Keratinocyte (primary cell): ENCODE measurements around the gene MSI1. TPM values are rescaled to one million over a fixed set of nuclear protein-coding genes. Genes with fewer than 3 reads are reported as not detected.
"Not testable (repeated sequence)": the region's sequence is repeated elsewhere in the genome, so short reads cannot be mapped to it uniquely, and the experiment has no call there.

ENCODE experiments used
- DNase-seq: peaks from one replicate; pipeline ENCODE4 v3.0.0-alpha.2; 2011; ENCODE audit warnings: low read depth, missing footprints, low spot score
- FAIRE-seq: peaks from 2 replicates; lab custom pipeline; 2011; peaks lifted over from hg19 to GRCh38; lab: Jason Lieb, UNC
- H2AFZ ChIP-seq: 2 replicates; pipeline ENCODE4 v1.6.0; 2012; ENCODE audit warnings: low read length, control low read depth, inconsistent platforms; ENCODE audit not compliant: control insufficient read depth
- H3K27ac ChIP-seq: 2 replicates; pipeline ENCODE4 v1.5.1; 2011; ENCODE audit warnings: low read length; ENCODE audit not compliant: control insufficient read depth, insufficient read depth
- H3K27me3 ChIP-seq: 3 replicates; pipeline ENCODE4 v1.6.0; 2011; ENCODE audit warnings: low read length; ENCODE audit not compliant: control insufficient read depth, insufficient read depth; ENCODE audit errors: extremely low read depth
- H3K36me3 ChIP-seq, 2 experiments: 2 replicates in 1 of 2; 3 replicates in 1 of 2; pipeline ENCODE4 v1.5.1; 2011; ENCODE audit warnings: low read length in 2 of 2, mild to moderate bottlenecking in 1 of 2; ENCODE audit not compliant: control insufficient read depth in 2 of 2, insufficient read depth in 2 of 2; ENCODE audit errors: extremely low read depth in 1 of 2
- H3K4me1 ChIP-seq: 3 replicates; pipeline ENCODE4 v1.5.1; 2011; ENCODE audit warnings: low read length; ENCODE audit not compliant: control insufficient read depth, insufficient read depth; ENCODE audit errors: extremely low read depth
- H3K4me2 ChIP-seq: 3 replicates; pipeline ENCODE4 v1.6.0; 2011; ENCODE audit warnings: low read depth, low read length; ENCODE audit not compliant: control insufficient read depth, insufficient read depth; ENCODE audit errors: extremely low read depth
- H3K4me3 ChIP-seq, 3 experiments: fragments of 200-600 bp in 1 of 3; sonication (generic) in 1 of 3; 2 replicates in 2 of 3; 3 replicates in 1 of 3; pipeline ENCODE4 v1.5.1; 2011 to 2016; ENCODE audit warnings: low read length in 3 of 3, mild to moderate bottlenecking in 3 of 3, control low read depth in 2 of 3, inconsistent platforms in 1 of 3, low read depth in 1 of 3, mixed read lengths in 1 of 3, mixed run types in 1 of 3, moderate library complexity in 1 of 3; ENCODE audit not compliant: control insufficient read depth in 2 of 3, insufficient read depth in 2 of 3; ENCODE audit errors: extremely low read depth in 1 of 3
- H3K79me2 ChIP-seq: 2 replicates; pipeline ENCODE4 v1.6.0; 2012; ENCODE audit warnings: low read length; ENCODE audit not compliant: control insufficient read depth, insufficient read depth
- H3K9ac ChIP-seq: 3 replicates; pipeline ENCODE4 v1.6.0; 2011; ENCODE audit warnings: low read length; ENCODE audit not compliant: control insufficient read depth, insufficient read depth; ENCODE audit errors: extremely low read depth
- H3K9me1 ChIP-seq: 3 replicates; pipeline ENCODE4 v1.6.0; 2011; ENCODE audit warnings: low read length; ENCODE audit not compliant: control insufficient read depth, insufficient read depth; ENCODE audit errors: extremely low read depth
- H3K9me3 ChIP-seq: 2 replicates; pipeline ENCODE4 v1.5.1; 2012; ENCODE audit warnings: low read depth, low read length; ENCODE audit not compliant: control insufficient read depth
- H4K20me1 ChIP-seq: 3 replicates; pipeline ENCODE4 v1.6.0; 2011; ENCODE audit warnings: low read length; ENCODE audit not compliant: control insufficient read depth, insufficient read depth; ENCODE audit errors: extremely low read depth
- CTCF ChIP-seq, 3 experiments: IDR thresholded peaks in 1 of 3; conservative IDR thresholded peaks in 1 of 3; optimal IDR thresholded peaks in 1 of 3; 2 replicates in 2 of 3; 3 replicates in 1 of 3; pipeline versions ENCODE3 to v1.5.1; 2011; ENCODE audit warnings: low read length in 3 of 3, mild to moderate bottlenecking in 3 of 3, moderate library complexity in 2 of 3, control low read depth in 1 of 3, inconsistent platforms in 1 of 3; ENCODE audit not compliant: insufficient read depth in 2 of 3; ENCODE audit errors: extremely low read depth in 1 of 3
- EZH2 ChIP-seq: IDR thresholded peaks from one replicate; pipeline ENCODE4 v1.6.1; 2012; ENCODE audit warnings: inconsistent platforms, mild to moderate bottlenecking, low read length, moderate library complexity
- dilution Hi-C: fragments of 300-500 bp; cut with MboI; formaldehyde crosslinking; loops from one replicate; pipeline ENCODE4 v1.7.0; 2020; ENCODE audit warnings: low sequenced_read_pairs; ENCODE audit not compliant: extremely low pct_ligation_motif_present
- polyA plus RNA-seq, 5 experiments: library from polyadenylated mRNA; depleted of rRNA in 3 of 5; stranded (reverse) in 3 of 5; stranded (forward) in 1 of 5; unstranded in 1 of 5; fragments of >200 nt; gene quantifications; 1 replicate in 1 of 5; 2 replicates in 3 of 5; 3 replicates in 1 of 5; pipeline versions ENCODE4 v1.2.1 to v1.2.3, GENCODE V29; 2011 to 2012; ENCODE audit warnings: missing spikeins in 2 of 5, low read depth in 1 of 5, low replicate concordance in 1 of 5

The MSI1 gene
- polyA plus RNA-seq, 1 donor (not counting 4 experiments of a cell fraction or from before 2014, with no cell fraction given), result not detected

GRCh38 chr12:120335447-120335846, 33.5 kb downstream of the MSI1 start:
- dilution Hi-C loops, H3K79me2 ChIP-seq, H3K36me3 ChIP-seq, H4K20me1 ChIP-seq, H3K9me1 ChIP-seq, H2AFZ ChIP-seq, H3K27ac ChIP-seq, DNase-seq, H3K4me3 ChIP-seq, H3K4me1 ChIP-seq, H3K9me3 ChIP-seq, H3K27me3 ChIP-seq, H3K9ac ChIP-seq, H3K4me2 ChIP-seq: not testable (repeated sequence)
- peak; percentile 26 for FAIRE-seq
- TF ChIP-seq CTCF (optimal IDR thresholded peaks at IDR 0.05 in 1 of 3, IDR thresholded peaks at IDR 0.05 in 1 of 3, conservative IDR thresholded peaks at IDR 0.05 in 1 of 3; ENCODE audit: extremely low read depth in 1 of 3, insufficient read depth in 2 of 3, low read length in 3 of 3), result peak; percentile 41 to 73 (median 47)

GRCh38 chr12:120332523-120332922, 36.4 kb downstream of the MSI1 start:
- peaks cover 9% of the 10 kb centered on the region for H3K27me3 ChIP-seq
- no peak overlapping the region for H3K27ac ChIP-seq
- no peak overlapping the region for H3K4me2 ChIP-seq
- no peaks in the 10 kb centered on the region for H3K4me1 ChIP-seq
- no peaks in the 10 kb centered on the region for H3K36me3 ChIP-seq
- no peak for FAIRE-seq
- H3K9me3 ChIP-seq, result no peaks in the 10 kb centered on the region
- TF ChIP-seq CTCF (optimal IDR thresholded peaks at IDR 0.05 in 1 of 3, IDR thresholded peaks at IDR 0.05 in 1 of 3, conservative IDR thresholded peaks at IDR 0.05 in 1 of 3; ENCODE audit: extremely low read depth in 1 of 3, insufficient read depth in 2 of 3, low read length in 3 of 3), result no peak
- TF ChIP-seq EZH2, result no peak
- no peak overlapping the region for H2AFZ ChIP-seq
- no peak for DNase-seq
- no peaks in the 10 kb centered on the region for H4K20me1 ChIP-seq
- dilution Hi-C loops, result no loop called here
- no peaks in the 10 kb centered on the region for H3K9me1 ChIP-seq
- H3K9ac ChIP-seq, result no peak overlapping the region
- H3K79me2 ChIP-seq, result no peaks in the 10 kb centered on the region
- H3K4me3 ChIP-seq, result no peak overlapping the region
